ENCODE data around the gene SLX9. TPM values are rescaled to one million over a fixed set of nuclear protein-coding genes. Genes with fewer than 3 reads are reported as not detected.

The SLX9 gene
- total RNA-seq, 1 experiment from 2014 or later: 74.3 TPM

- WGBS (ENCODE audit: extremely low coverage, insufficient read length, low lambda C conversion rate): no CpG with 5 or more reads among the region's 9 CpGs
- Histone ChIP-seq H3K27me3 (ENCODE audit: insufficient read depth, low read length) (no peaks in the 10 kb centered on the region), H2BK15ac (ENCODE audit: low read depth, low read length) (no peak overlapping the region), H2BK5ac (ENCODE audit: insufficient read length, low read length) (no peak overlapping the region), H3K79me2 (ENCODE audit: insufficient read depth, low read length) (peaks cover 3% of the 10 kb centered on the region; the same call in 1 of the 2 replicates), H3K18ac (ENCODE audit: insufficient read length, low read depth, low read length) (no peak overlapping the region), H3K4me1 (ENCODE audit: insufficient read depth, low read length) (no peaks in the 10 kb centered on the region), H3K23ac (ENCODE audit: insufficient read length, low read depth, low read length) (no peak overlapping the region), H3K4ac (ENCODE audit: low read depth, low read length) (no peak overlapping the region), H3K4me2 (ENCODE audit: insufficient read depth, insufficient read length, low read length) (no peak overlapping the region), H3K27ac (ENCODE audit: insufficient read length, low read depth, low read length) (no peak overlapping the region), H3T11ph (ENCODE audit: low read length) (no peak overlapping the region), H3K79me1 (ENCODE audit: insufficient read depth, low read depth, low read length, poor library complexity, severe bottlenecking) (peaks cover 6% of the 10 kb centered on the region), H3K23me2 (ENCODE audit: insufficient read length, low read depth, low read length, poor library complexity, severe bottlenecking) (no peaks in the 10 kb centered on the region), H2BK20ac (ENCODE audit: low read depth, low read length, poor library complexity, severe bottlenecking) (no peak overlapping the region), H3K9me3 (ENCODE audit: control insufficient read depth, low read depth, low read length) (no peaks in the 10 kb centered on the region), H2BK120ac (ENCODE audit: low read depth, low read length, poor library complexity, severe bottlenecking) (no peak overlapping the region), H2BK12ac (ENCODE audit: insufficient read length, low read depth, low read length) (no peak overlapping the region), H3K56ac (ENCODE audit: insufficient read length, low read depth, low read length) (no peak overlapping the region), H3K14ac (ENCODE audit: insufficient read depth, low read length) (no peak overlapping the region), H4K20me1 (ENCODE audit: control insufficient read depth, insufficient read depth, insufficient read length) (no peaks in the 10 kb centered on the region), H4K91ac (ENCODE audit: insufficient read length, low read depth, low read length) (no peak overlapping the region), H4K8ac (replicated peaks; ENCODE audit: insufficient read length, low read depth, low read length) (no peak overlapping the region), H2AK5ac (ENCODE audit: insufficient read length, low read length) (no peak overlapping the region), H4K5ac (ENCODE audit: insufficient read length, low read depth, low read length) (no peak overlapping the region), H2AFZ (ENCODE audit: low read length) (no peak overlapping the region), H3K9ac (ENCODE audit: extremely low read depth, insufficient read length, low read length) (no peak overlapping the region)
- H3K27ac Mint-ChIP-seq: peak overlapping the region in 1 of 3 experiments; percentile 81; a peak in 3 of 7 replicates
- peaks cover 5 to 9% of the 10 kb centered on the region in 2 experiments for H3K4me1 Mint-ChIP-seq
- no peaks in the 10 kb centered on the region for H3K9me3 Mint-ChIP-seq
- DNase-seq: no peak
- H3K4me3 Mint-ChIP-seq: no peak overlapping the region
- peaks cover 21 to 59% (median 53%) of the 10 kb centered on the region in 3 experiments; a peak in 6 of 7 replicates for H3K36me3 Mint-ChIP-seq (ENCODE audit: insufficient read depth in 1 of 3, low read depth in 3 of 3)
- TF ChIP-seq CTCF (conservative IDR thresholded peaks at IDR 0.05): no peak
- no peaks in the 10 kb centered on the region for H3K27me3 Mint-ChIP-seq (ENCODE audit: low read depth)
These were observed 22.7 kb downstream of the SLX9 start for GRCh38 chr21:44962403-44962966.
